Thoracic aorta (tissue), 2 donors: ENCODE measurements around the gene CYP19A1. TPM values are rescaled to one million over a fixed set of nuclear protein-coding genes. Genes with fewer than 3 reads are reported as not detected.

Source experiments
- ATAC-seq: fragments of 150-250 bp; one replicate; pipeline ENCODE4 v1.8.0; 2017; ENCODE audit warnings: low read depth; ENCODE audit not compliant: insufficient number of reproducible peaks, low FRiP score
- DNase-seq: peaks from one replicate; pipeline ENCODE4 v3.0.0-alpha.2; 2020; ENCODE audit warnings: low spot score
- H3K27ac ChIP-seq, 2 donors: fragments of 200-600 bp; sonication (generic); 1 replicate in 1 of 2; 2 replicates in 1 of 2; pipeline ENCODE4 v1.5.1; 2016; ENCODE audit warnings: mild to moderate bottlenecking in 2 of 2, moderate library complexity in 2 of 2
- H3K27me3 ChIP-seq: fragments of 200-600 bp; sonication (generic); replicated peaks from 2 replicates; pipeline ENCODE4 v1.6.0; 2016; ENCODE audit warnings: mild to moderate bottlenecking; ENCODE audit not compliant: insufficient read depth
- H3K36me3 ChIP-seq: fragments of 200-600 bp; sonication (generic); one replicate; pipeline ENCODE4 v1.5.1; 2016
- H3K4me1 ChIP-seq, 2 donors: fragments of 200-600 bp; sonication (generic); 1 replicate in 1 of 2; 2 replicates in 1 of 2; pipeline versions ENCODE4 v1.5.1 to v1.6.0; 2016; ENCODE audit warnings: low read depth in 2 of 2, mild to moderate bottlenecking in 1 of 2; ENCODE audit not compliant: control insufficient read depth in 1 of 2
- H3K4me3 ChIP-seq: fragments of 200-600 bp; sonication (generic); 2 replicates; pipeline ENCODE4 v1.5.1; 2016; ENCODE audit warnings: mild to moderate bottlenecking
- H3K9me3 ChIP-seq: fragments of 200-600 bp; sonication (generic); 2 replicates; pipeline ENCODE4 v1.5.1; 2016
- CTCF ChIP-seq: fragments of 200-600 bp; sonication (generic); IDR thresholded peaks from one replicate; pipeline ENCODE4 v1.5.1; 2019; ENCODE audit warnings: antibody characterized with exemption
- total RNA-seq, 2 donors: library from RNA; depleted of rRNA; stranded (reverse); fragments of >200 nt; gene quantifications; one replicate each; pipeline versions ENCODE4 v1.1.0 to v1.2.3, GENCODE V29; 2016

The CYP19A1 gene
- total RNA-seq, 2 donors from 2014 or later, result 0.54 to 3.1 TPM

DNA sequence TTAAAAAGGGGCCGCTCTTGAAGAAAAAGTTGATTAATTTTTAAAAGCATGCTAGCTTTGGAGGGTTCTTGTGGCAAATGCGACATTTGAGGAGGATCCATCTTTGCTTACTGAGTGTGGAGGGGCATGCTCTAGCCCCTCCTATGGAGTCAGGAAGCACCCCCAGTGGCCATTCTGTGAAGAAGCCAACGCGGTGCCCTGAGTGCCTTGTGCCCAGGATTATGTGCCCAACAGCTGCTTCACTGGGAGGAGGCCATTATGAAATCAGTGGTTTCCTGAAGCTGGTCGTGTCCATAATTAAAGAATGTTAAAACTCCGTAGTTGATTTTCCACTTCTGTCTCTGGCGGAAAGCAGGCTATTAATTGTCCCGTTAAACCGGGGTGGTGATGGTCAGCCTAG lies 174.6 kb downstream of the CYP19A1 start:
- no peaks in the 10 kb centered on the region for H3K27me3 ChIP-seq
- peak overlapping the region; percentile 69 to 81 for H3K27ac ChIP-seq
- H3K4me1 ChIP-seq, result peaks cover 9 to 14% of the 10 kb centered on the region in 2 donors
- TF ChIP-seq CTCF, result no peak
- no peak overlapping the region for H3K4me3 ChIP-seq
- ATAC-seq (no peak), DNase-seq (no peak)
- no peaks in the 10 kb centered on the region for H3K9me3 ChIP-seq
- H3K36me3 ChIP-seq, result no peaks in the 10 kb centered on the region

GRCh38 chr15:51162865-51163762 lies 175.3 kb downstream of the CYP19A1 start:
- DNase-seq (peak; percentile 34), ATAC-seq (peak; percentile 69)
- TF ChIP-seq CTCF, result peak; percentile 95
- Histone ChIP-seq H3K27me3 (no peaks in the 10 kb centered on the region), H3K9me3 (no peaks in the 10 kb centered on the region), H3K27ac (peak overlapping the region; percentile 69 to 81), H3K4me3 (peak overlapping the region; percentile 53), H3K4me1 (peaks cover 7 to 8% of the 10 kb centered on the region in 2 donors), H3K36me3 (no peaks in the 10 kb centered on the region)

DNA sequence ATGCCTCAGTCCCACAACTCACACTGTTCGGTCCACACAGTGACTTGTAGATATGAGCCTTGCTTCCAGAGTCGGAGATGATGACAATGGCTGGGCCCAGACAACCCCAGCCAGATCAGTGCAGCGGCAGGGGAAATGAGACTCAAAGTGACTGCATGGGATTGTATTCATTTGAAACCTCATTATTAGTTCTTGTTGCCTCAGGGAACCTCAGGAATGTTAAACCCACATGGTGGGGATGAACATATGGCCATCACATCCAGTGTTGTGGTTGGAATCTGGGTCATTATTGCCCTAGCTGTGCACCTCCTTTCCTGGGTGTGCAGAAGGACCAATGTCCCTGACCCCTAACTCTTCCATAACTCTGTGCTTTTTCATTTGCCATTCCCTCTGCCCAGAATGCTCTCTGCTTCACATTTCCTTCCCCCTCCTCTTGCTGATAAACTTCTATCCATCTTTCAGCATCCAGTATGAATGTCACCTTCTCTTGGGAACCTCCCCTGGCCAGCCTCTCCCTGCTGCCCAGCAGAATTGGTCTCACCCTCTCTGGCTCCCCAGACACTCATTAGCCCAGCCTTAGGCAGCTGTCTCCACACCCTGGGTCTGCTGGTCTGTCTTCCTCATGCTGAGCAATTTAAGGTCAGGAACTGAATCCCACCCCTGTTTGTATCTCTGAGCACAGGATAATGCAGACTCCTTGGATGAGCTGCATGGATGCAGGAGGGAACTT lies 176.7 kb downstream of the CYP19A1 start:
- no peak for DNase-seq
- no peaks in the 10 kb centered on the region for H3K27me3 ChIP-seq
- H3K36me3 ChIP-seq, result no peaks in the 10 kb centered on the region
- peaks cover 7 to 8% of the 10 kb centered on the region in 2 donors for H3K4me1 ChIP-seq
- no peak overlapping the region for H3K4me3 ChIP-seq
- H3K9me3 ChIP-seq, result no peaks in the 10 kb centered on the region
- H3K27ac ChIP-seq, result no peak overlapping the region
- TF ChIP-seq CTCF, result no peak
- no peak for ATAC-seq

DNA sequence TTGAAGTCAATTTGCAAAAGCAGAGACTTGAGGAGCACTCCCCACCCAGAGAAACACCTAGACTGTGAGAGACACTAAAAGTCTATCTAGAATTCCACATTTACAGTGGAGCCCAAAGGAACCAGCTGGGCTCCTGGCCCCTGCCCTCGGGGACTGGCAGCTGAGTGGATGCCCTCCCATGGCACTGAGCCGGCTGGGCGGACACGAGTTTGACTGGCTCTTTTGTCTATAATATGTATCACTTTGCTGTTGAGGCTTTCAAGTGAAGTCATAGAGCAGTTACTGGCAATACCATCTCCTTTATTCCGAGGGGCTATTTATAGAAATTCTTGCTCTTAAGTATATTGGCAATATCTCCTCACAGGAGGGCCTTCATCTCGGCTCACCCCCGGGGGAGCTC lies 177.9 kb downstream of the CYP19A1 start:
- Histone ChIP-seq H3K27me3 (no peaks in the 10 kb centered on the region), H3K9me3 (no peaks in the 10 kb centered on the region), H3K27ac (no peak overlapping the region), H3K4me3 (no peak overlapping the region), H3K4me1 (peaks cover 7 to 8% of the 10 kb centered on the region in 2 donors), H3K36me3 (no peaks in the 10 kb centered on the region)
- no peak for TF ChIP-seq CTCF
- ATAC-seq (no peak), DNase-seq (no peak)

Other genes starting within 250 kb of the CYP19A1 start
- 10 to 100 TPM; 33.3 to 42.0 TPM for gene TNFAIP8L3, start 243.7 kb downstream of the CYP19A1 start, total RNA-seq
- gene GLDN, start 3.1 kb upstream of the CYP19A1 start, total RNA-seq, result 10 to 100 TPM; 20.7 to 26.0 TPM